SJCRH30 (cell line): Measurements from ENCODE around the gene MVB12B. TPM values are rescaled to one million over a fixed set of nuclear protein-coding genes. Genes with fewer than 3 reads are reported as not detected.

Experiments used
- DNase-seq, 2 experiments: peaks; one replicate each; pipeline ENCODE4 v3.0.0-alpha.2; 2015 to 2020
- H3K27ac ChIP-seq: fragments of 250-450 bp; sonication (Bioruptor Pico); 2 replicates; pipeline ENCODE4 v1.5.1; 2020; ENCODE audit warnings: mild to moderate bottlenecking, moderate library complexity
- H3K27me3 ChIP-seq: fragments of 250-450 bp; sonication (Bioruptor Pico); 2 replicates; pipeline ENCODE4 v1.5.1; 2020; ENCODE audit warnings: mild to moderate bottlenecking, moderate library complexity
- H3K36me3 ChIP-seq: fragments of 250-450 bp; sonication (Bioruptor Pico); 2 replicates; pipeline ENCODE4 v1.5.1; 2020; ENCODE audit warnings: mild to moderate bottlenecking, moderate library complexity
- H3K4me1 ChIP-seq: fragments of 250-450 bp; sonication (Bioruptor Pico); 2 replicates; pipeline ENCODE4 v1.5.1; 2020; ENCODE audit warnings: mild to moderate bottlenecking, moderate library complexity
- H3K4me3 ChIP-seq: fragments of 250-450 bp; sonication (Bioruptor Pico); 2 replicates; pipeline ENCODE4 v1.5.1; 2020; ENCODE audit warnings: mild to moderate bottlenecking, moderate library complexity
- H3K9me3 ChIP-seq: fragments of 250-450 bp; sonication (Bioruptor Pico); replicated peaks from 2 replicates; pipeline ENCODE4 v1.5.1; 2020; ENCODE audit warnings: mild to moderate bottlenecking, moderate library complexity
- total RNA-seq: library from RNA; depleted of rRNA; stranded (reverse); fragments of >200 nt; shearing (Covaris generic); gene quantifications from 2 replicates; pipeline ENCODE4 v1.2.3, GENCODE V29; 2014

MVB12B gene
- total RNA-seq, 1 experiment from 2014 or later, result 21.9 TPM

- Histone ChIP-seq H3K9me3 (no peaks in the 10 kb centered on the region), H3K4me3 (peak overlapping the region; percentile 48), H3K27me3 (no peaks in the 10 kb centered on the region; the same call in 1 of the 2 replicates), H3K27ac (peak overlapping the region; percentile 4; the same call in 1 of the 2 replicates), H3K4me1 (peaks cover 47% of the 10 kb centered on the region), H3K36me3 (no peaks in the 10 kb centered on the region)
- DNase-seq, result no peak
Observed at GRCh38 chr9:126517833-126518356, 191.3 kb downstream of the MVB12B start.

- Histone ChIP-seq H3K27me3 (no peaks in the 10 kb centered on the region; the same call in 1 of the 2 replicates), H3K9me3 (no peaks in the 10 kb centered on the region), H3K4me3 (no peak overlapping the region), H3K27ac (no peak overlapping the region), H3K36me3 (no peaks in the 10 kb centered on the region), H3K4me1 (peaks cover 52% of the 10 kb centered on the region)
- DNase-seq, result no peak
Observed at GRCh38 chr9:126518763-126519162, 192.1 kb downstream of the MVB12B start.

- peak; percentile 48 to 76 for DNase-seq
- Histone ChIP-seq H3K36me3 (no peaks in the 10 kb centered on the region), H3K27me3 (no peaks in the 10 kb centered on the region; the same call in 1 of the 2 replicates), H3K9me3 (no peaks in the 10 kb centered on the region), H3K27ac (peak overlapping the region; percentile 39), H3K4me3 (peak overlapping the region; percentile 43), H3K4me1 (peaks cover 52% of the 10 kb centered on the region)
Observed at GRCh38 chr9:126519660-126520420, 193.2 kb downstream of the MVB12B start.

- Histone ChIP-seq H3K27me3 (no peaks in the 10 kb centered on the region; the same call in 1 of the 2 replicates), H3K9me3 (no peaks in the 10 kb centered on the region), H3K27ac (peak overlapping the region; percentile 39), H3K4me3 (peak overlapping the region; percentile 43), H3K4me1 (peaks cover 48% of the 10 kb centered on the region), H3K36me3 (no peaks in the 10 kb centered on the region)
- DNase-seq, result peak in 1 of 2 experiments; percentile 44
Observed at GRCh38 chr9:126520453-126520852, 193.8 kb downstream of the MVB12B start.

GRCh38 chr9:126521089-126521488 lies 194.5 kb downstream of the MVB12B start:
- DNase-seq, result peak; percentile 54 to 69
- no peaks in the 10 kb centered on the region for H3K36me3 ChIP-seq
- peaks cover 46% of the 10 kb centered on the region for H3K4me1 ChIP-seq
- H3K27me3 ChIP-seq, result no peaks in the 10 kb centered on the region
- no peak overlapping the region for H3K27ac ChIP-seq
- H3K4me3 ChIP-seq, result peak overlapping the region; percentile 28
- no peaks in the 10 kb centered on the region for H3K9me3 ChIP-seq

GRCh38 chr9:126521551-126521950 lies 194.9 kb downstream of the MVB12B start:
- no peaks in the 10 kb centered on the region for H3K27me3 ChIP-seq
- DNase-seq, result peak in 1 of 2 experiments; percentile 4
- H3K36me3 ChIP-seq, result no peaks in the 10 kb centered on the region

GRCh38 chr9:126521976-126522590 lies 195.5 kb downstream of the MVB12B start:
- Histone ChIP-seq H3K4me1 (peaks cover 39% of the 10 kb centered on the region), H3K27me3 (no peaks in the 10 kb centered on the region), H3K36me3 (no peaks in the 10 kb centered on the region), H3K4me3 (no peak overlapping the region), H3K27ac (no peak overlapping the region), H3K9me3 (no peaks in the 10 kb centered on the region)
- no peak for DNase-seq

More at GRCh38 chr9:126521551-126521950, 194.9 kb downstream of the MVB12B start:
- Histone ChIP-seq H3K4me1 (peaks cover 44% of the 10 kb centered on the region), H3K27ac (no peak overlapping the region), H3K9me3 (no peaks in the 10 kb centered on the region), H3K4me3 (no peak overlapping the region)

GRCh38 chr9:126522612-126523356 lies 196.2 kb downstream of the MVB12B start:
- Histone ChIP-seq H3K27me3 (no peaks in the 10 kb centered on the region), H3K4me3 (no peak overlapping the region), H3K36me3 (no peaks in the 10 kb centered on the region), H3K27ac (no peak overlapping the region), H3K9me3 (no peaks in the 10 kb centered on the region), H3K4me1 (peaks cover 35% of the 10 kb centered on the region)
- peak; percentile 61 to 72 for DNase-seq

- H3K4me1 ChIP-seq, result peaks cover 26% of the 10 kb centered on the region
- H3K36me3 ChIP-seq, result no peaks in the 10 kb centered on the region
- no peak overlapping the region for H3K4me3 ChIP-seq
- H3K27ac ChIP-seq, result no peak overlapping the region
- no peaks in the 10 kb centered on the region for H3K27me3 ChIP-seq
- no peaks in the 10 kb centered on the region for H3K9me3 ChIP-seq
- no peak for DNase-seq
Observed at GRCh38 chr9:126523611-126524111, 197.0 kb downstream of the MVB12B start.

GRCh38 chr9:126524353-126525077 lies 197.9 kb downstream of the MVB12B start:
- no peak overlapping the region for H3K27ac ChIP-seq
- no peaks in the 10 kb centered on the region for H3K27me3 ChIP-seq
- no peaks in the 10 kb centered on the region for H3K36me3 ChIP-seq
- DNase-seq, result no peak
- H3K4me1 ChIP-seq, result peaks cover 17% of the 10 kb centered on the region
- no peaks in the 10 kb centered on the region for H3K9me3 ChIP-seq
- H3K4me3 ChIP-seq, result no peak overlapping the region

- no peak overlapping the region for H3K4me3 ChIP-seq
- H3K36me3 ChIP-seq, result no peaks in the 10 kb centered on the region
- no peak for DNase-seq
- no peaks in the 10 kb centered on the region for H3K27me3 ChIP-seq
- H3K9me3 ChIP-seq, result no peaks in the 10 kb centered on the region
- H3K27ac ChIP-seq, result no peak overlapping the region
- H3K4me1 ChIP-seq, result peaks cover 15% of the 10 kb centered on the region
Observed at GRCh38 chr9:126526218-126527108, 199.8 kb downstream of the MVB12B start.

- Histone ChIP-seq H3K4me1 (peaks cover 20% of the 10 kb centered on the region), H3K27ac (no peak overlapping the region), H3K4me3 (no peak overlapping the region), H3K9me3 (no peaks in the 10 kb centered on the region), H3K27me3 (no peaks in the 10 kb centered on the region), H3K36me3 (no peaks in the 10 kb centered on the region)
- DNase-seq, result no peak
Observed at GRCh38 chr9:126527109-126527825, 200.6 kb downstream of the MVB12B start.

- H3K4me1 ChIP-seq, result peaks cover 28% of the 10 kb centered on the region
- H3K9me3 ChIP-seq, result no peaks in the 10 kb centered on the region
- H3K4me3 ChIP-seq, result no peak overlapping the region
- no peak overlapping the region for H3K27ac ChIP-seq
- no peaks in the 10 kb centered on the region for H3K27me3 ChIP-seq
- DNase-seq, result no peak
- no peaks in the 10 kb centered on the region for H3K36me3 ChIP-seq
Observed at GRCh38 chr9:126528111-126528510, 201.5 kb downstream of the MVB12B start.
